GM19438 (cell line): ENCODE data around the gene ONECUT3.

Experiments
- ATAC-seq: cut with Tn5 transposase; IDR thresholded peaks from one replicate; pipeline ENCODE4 v1.9.1; 2021; ENCODE audit warnings: low read depth; ENCODE audit not compliant: unreplicated experiment

The ONECUT3 gene

DNA sequence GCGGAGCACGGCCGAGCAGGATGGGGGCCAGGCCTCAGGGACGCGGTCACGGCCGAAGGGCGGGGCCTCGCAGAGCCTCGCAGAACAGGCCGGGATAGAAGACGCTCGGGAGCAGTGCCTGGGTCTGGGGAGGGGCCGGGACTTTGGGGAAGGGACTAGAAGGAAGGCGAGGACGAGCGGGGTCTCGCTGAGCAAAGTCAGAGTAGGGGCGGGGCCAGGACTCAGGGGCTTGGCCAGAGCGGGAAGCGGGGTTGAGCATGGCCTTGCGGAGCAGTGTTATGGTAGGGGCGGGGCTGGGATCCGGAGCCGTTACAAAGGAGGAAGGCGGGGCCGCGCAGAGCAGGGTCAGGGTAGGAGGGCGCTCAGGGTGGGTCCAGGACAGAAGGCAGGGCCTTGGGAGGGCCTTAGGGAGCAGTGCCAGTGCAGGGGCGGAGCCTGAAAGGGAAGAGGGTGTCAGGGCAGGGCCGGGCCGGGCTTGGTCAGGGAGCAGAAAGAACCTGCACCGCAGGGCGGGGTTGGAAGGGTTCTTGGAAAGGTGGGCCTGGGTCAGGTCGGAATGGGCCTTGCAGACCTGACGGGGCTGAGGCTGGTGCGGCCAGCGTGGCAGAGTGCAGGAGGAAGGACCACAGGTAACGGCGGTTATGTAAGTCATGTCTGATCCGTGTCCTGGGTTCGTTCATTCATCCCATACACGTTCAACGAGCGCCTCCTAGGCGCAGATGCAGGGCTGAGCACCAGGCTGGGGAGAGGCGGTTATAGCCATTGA, 59.3 kb downstream of the ONECUT3 start:
- peak; percentile 76 for ATAC-seq

DNA sequence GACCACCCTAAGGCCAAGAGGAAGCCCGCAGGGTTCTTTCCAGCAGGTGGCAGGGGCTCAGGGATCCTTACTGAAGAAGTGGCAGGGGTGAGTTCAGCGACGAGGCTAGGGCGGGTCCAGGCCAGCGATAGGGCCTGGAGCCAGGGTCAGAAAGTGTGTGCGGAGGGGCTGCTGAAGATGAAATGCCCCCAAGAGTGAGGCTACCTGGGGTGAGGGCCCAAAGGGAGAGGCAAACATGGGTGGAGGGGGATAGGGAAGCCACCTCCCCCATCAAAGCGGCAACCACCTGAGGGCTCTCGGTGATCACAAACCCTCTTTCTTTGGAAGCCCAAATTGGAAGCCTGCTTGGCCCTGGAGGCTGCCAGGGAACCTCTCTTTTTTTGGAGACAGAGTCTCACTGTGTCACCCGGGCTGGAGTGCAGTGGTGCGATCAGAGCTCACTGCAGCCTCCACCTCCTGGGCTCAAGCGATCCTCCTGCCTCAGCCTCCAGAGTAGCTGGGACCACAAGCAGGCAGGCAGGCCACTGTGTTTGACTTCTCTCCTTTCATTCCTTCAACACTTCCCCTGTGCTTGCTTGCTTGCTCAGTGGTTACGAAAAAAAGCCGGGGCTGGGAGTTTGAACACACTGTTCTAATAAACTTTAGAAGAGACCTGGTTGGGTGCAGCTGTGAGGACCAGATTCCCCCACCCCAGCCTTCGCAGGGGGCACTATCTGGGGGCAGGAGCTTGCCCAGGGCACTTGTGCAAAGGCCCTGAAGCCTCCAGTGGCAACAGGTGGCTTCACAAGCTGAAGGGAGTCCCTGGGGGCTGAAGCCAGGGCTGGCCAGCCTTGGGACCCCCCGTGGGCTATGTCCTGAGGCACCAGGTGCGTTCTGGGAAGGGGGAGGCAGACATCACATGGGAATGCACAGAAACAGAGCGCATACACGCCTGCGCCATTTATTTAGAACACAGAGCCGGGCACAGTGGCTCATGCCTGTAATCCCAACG, 60.2 kb downstream of the ONECUT3 start:
- ATAC-seq: no peak

DNA sequence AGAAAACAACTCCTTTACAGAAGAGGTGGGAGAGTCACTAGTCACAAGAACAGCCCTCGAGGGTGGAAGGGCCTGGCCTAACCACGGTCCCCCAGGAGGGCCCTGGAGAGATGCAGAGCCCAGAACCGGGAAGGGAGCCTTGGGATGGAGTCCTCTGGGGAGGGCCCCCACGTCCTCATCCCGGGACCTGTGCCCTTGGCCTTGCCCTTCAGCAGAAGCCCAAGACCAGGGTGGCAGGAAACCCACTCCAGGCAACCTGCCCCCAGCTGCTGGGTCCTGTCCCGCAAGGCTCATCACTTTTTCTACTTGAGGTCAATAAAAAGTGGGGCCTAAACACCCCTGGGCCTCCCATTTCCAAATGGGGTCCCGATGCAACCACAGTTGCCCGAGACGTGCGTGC, 61.1 kb downstream of the ONECUT3 start:
- no peak for ATAC-seq

DNA sequence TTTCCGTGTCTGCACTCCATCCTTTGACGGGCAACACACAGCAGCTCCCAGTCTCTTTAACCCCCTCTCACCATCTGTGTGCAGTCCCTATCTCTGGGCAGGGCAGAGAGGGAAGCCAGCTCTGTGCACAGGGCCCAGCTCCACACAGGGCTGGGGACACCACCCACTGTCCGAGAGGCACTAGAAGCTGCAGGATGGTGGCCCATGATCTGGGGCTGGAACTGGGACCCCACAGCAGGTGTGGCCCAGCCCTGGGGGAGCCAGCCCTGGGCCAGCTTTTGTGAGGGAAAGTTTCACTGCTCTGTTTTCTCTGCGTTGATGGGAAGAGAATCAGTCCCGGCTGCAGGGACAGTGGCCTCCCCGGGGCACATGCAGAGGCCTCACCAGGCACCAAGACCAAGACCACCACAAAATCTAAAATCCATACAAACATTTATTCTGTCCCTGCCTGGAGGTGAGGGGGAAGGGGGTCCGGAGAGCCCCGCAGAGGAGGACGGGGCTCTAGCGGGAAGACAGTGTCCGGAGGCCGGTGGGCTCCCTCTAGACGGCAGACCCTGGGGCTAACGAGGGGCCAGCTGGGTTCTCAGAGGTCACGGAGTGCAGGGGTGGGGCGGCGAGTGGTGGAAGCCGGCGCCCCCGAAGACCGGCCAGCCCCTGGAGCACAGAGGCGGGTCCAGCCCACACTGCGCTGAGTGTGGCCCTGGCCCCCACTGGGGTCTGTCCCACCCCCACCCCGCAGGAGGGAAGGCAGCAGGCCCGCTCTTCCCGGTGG, 61.7 kb downstream of the ONECUT3 start:
- ATAC-seq: no peak

DNA sequence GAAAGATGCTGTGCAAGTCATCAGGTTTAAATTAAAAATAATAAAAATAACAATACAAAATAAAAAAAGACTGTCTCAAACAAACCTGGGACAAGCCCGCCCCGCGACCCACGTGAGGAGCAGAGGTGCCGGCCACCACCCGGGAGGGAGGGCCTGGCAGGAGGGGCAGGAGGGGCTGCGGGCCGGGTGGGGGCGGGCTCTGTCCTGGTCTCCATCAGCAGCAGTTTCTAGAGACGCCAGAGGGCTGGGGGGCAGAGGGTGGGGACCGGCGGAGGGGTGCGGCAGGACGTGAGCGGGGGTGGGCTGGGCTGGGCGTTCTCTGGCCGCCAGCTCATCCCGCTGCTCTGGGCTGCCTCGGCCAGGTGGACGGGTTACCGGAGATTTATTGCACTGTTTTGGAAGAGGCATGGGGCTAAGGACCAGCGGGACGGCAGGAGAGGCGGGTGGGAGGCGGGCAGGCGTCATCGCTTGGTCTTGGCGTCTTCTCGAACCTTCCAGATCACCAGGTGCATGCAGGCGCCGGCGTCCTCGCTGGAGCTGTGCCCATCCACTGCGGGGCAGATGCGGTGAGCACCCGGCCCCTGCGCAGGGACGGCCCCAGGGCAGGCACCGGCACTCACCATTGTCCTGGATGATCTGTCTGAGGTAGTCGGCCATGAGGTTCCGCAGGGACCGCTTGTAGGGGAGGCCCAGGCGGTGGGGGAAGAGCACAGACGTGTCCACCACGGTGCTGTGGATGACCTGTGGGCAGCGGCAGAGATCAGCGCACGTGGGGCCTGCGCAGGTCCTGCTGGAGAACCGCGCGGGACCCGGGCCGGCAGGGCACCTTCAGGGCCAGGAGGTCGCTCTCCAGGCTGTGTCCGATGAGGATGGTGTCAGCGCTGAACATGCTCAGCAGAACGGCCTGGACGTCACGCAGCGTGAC, 62.6 kb downstream of the ONECUT3 start:
- no peak for ATAC-seq

DNA sequence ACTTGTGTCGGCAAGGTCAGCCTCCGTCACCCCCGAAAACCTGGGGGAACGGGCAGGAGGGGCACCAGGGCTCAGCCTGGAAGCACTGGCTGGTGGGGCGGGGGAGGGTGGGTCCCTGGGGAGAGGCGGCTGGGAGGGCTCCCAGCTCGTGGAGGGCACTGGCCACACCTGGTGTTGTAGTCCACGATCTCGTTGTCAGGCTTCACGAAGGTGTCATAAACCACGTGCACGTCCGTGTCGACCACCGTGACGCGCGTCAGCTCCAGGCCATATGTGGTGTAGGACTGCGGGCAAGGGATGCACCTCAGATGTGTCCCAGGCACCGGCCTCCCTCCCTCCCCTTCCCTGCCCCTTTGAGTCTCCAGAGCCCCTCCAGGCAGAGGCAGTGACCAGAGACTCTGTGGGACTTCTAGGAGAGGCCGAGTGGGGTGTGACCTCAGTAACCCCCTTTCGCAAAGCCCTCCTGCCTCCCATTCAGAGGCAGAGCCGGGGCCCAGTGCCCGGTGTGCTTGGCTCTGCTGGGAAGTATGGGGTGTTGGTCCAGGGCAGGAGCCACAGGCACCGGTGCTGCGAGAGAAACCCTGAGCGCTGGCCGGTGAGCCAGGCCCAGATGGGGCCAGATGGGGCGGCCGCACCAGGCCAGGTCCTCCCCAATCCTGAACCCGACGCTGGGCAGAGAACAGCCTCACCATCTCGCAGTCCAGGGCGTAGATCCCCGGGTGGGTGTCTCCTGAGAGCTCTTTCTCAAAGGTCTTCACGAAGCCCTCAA, 63.4 kb downstream of the ONECUT3 start:
- ATAC-seq: no peak

DNA sequence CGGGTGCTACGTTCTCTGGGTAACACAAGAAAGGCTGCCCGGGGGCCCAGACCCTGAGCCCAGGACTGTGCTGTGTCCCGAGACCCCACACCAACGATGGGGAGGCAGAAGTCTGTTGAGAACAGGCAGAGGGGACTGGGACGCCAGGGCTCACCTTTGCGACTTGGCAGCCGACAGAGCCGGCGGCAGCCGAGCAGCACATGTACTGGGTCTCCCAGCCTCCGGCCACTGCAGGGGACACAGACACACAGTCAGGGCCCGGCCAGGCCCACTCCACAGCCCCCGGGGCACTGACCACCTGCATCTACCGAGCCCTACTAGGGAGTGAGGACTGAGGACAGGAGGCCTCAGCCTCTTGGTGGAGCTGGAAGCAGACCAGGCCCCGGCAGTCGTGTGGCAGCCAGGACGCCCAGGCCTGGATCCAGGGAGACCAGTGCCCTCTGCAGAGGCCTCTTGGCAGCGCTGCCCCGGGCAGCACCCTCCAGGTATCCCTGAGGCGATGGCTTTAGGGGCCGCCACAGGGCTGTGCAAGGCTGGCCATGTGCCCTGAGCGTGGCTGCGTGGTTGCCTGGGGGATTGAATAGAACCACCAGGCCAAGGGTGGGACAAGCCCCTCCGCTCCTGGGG, 64.4 kb downstream of the ONECUT3 start:
- no peak for ATAC-seq

DNA sequence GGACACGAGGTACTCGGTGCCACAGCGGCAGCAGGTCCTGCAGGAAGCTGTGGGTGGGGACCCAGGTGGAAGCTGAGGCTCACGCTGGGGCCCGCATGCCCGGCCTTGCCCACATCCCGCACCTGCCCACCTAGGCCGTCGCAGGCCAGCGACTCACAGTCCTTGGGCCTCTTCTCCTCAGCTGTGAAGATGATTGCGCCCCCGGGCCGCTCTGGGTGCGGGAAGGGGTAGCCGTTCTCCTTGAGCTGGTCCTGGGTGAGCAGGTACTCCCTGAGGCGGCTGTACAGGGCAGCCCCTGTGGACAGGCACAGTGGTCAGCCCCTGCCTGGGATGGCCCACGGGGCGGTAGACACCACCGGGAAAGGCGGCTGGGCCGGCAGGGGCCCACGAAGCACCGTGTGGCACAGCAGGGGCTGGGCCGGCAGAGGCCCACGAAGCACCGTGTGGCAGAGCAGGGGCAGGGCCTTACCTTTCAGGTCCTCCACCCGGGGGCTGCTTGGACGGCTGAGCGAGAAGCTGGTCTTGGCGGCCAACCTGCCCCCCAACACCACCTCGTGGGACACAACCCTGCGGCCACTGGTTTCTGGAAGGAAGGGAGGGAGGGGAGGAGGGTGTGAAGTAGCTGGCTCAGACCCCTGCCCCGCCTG, 65.4 kb downstream of the ONECUT3 start:
- no peak for ATAC-seq

DNA sequence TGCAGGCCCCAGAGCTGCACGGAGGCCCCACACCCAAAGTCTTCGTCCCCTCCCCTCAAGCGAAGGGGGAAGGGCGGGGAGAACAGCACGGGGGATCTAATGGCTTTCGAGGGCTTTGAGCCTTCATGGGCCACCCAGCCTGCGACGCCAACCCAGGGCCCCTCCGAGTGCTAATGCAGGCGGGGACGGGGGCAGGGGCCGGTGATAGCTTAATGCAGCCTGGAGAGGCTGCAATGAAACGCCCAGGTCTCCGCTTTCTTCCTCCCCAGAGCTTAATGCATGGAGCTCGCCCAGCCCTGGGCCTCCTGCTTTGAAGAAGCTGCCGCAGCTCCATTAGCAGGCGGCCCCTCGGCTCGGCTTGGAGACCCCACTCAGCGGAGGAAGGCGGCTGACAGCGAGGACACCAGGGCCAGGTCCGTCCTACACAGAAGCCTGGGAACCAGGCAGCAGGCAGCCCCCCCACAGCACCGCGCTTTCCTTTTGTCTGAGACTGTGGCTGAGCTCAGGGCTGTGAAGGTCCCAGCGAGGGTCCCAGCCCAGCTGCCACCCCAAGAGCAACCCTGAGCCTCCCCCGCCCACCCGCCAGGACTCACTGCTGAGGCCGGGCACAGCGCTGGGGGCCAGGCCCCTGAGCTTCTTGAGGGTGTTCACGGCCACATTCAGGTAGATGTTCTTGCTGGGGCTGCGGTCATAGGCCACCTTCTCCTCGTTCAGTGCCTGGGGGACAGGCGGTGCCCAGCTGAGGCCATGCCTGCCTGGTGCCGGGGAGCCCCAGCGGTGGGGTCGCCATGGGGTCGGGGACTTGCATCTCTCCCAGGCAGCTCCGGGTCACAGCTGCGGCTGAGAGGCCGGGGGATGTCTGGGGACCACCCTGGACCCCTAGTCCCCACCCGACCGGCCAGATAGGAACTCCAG, 66.3 kb downstream of the ONECUT3 start:
- ATAC-seq: no peak

DNA sequence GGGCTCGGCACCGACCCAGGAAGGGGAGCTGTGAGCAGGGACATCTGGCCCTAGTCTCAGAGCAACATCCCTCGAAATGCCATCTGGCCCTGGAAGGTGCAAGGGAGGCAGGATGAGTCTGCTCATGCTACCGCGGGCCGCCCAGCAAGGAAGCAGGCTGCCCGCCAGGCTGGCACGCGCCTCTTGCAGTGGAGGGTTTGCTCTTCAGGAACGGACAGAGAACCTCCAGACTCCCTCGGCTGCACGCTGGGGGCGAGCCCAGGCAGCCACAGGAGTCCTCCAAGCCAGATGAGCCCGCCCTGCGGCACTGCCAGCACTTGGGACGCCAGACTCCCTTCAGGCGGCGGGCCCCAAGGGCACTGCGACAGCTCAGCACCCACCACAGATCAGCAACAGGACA, 68.9 kb downstream of the ONECUT3 start:
- no peak for ATAC-seq

DNA sequence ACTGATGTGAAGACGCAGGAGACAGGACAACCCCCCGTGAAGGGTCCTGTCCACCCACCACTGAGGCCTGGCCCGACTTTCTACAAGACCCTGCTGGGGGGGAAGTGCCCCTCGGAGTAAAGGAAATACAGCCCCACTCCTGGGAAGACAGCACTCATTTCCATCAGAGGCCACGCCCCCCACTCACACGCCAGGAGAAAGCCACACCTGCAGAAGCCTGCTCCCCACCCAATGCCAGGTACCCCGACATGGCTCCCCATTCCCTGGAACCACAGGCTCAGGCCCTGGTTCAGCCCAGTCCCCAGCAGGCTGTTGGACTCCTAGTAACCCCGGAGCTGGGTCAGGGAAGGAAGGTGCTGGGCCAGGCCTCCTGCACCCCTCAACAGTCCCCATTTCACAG, 69.7 kb downstream of the ONECUT3 start:
- ATAC-seq: no peak

DNA sequence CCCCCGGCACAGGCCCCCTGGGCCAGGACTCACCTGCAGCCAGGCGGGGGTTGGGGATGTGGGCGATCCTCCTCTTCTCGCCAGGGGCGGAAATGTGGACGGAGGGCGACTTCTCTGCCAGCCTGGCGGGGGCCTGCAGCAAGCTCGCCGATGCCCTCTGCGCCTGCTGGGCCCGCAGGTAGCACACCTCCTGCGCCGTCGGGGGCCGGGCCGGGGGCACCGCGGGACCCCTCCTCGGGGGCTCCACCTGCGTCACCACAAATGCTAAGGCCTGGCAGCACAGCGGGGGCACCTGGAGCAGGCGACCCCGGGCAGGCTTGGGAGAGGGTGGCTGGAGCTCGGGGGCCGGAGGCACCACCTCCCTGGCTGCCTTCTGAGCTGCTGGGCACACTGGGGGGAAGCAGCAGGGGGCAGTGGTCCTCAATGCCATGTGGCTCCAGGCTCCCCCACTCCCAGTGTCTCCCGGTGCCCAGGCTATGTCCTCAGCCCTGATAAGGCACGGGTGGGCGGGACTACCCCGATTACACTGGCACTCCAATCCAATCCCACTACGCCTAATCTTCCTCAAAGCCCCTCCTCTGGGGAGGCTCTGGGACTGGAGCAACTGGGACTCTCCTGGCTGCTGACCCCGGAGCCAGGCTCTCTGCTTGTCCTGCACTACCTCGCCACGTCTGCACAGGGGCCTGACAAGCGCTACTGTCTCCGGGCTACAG, 70.4 kb downstream of the ONECUT3 start:
- no peak for ATAC-seq

DNA sequence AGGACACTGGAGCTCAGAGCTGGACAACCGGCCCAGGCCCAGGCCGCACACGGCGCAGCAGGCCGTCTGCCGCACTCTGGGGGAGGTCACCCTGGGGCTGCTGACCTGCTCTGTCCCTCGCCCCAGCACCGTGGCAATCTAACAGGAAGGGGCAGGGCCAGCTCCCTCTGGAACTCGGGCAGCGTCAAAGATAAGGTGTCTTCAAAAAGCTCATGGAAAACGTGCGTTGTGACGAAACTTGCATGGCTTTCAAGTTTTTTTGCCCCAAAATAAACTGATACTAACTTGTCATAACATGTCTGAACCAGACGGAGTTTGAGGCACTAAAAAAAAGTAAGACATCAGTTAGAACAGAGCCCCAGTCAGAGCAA, 70.9 kb downstream of the ONECUT3 start:
- no peak for ATAC-seq

DNA sequence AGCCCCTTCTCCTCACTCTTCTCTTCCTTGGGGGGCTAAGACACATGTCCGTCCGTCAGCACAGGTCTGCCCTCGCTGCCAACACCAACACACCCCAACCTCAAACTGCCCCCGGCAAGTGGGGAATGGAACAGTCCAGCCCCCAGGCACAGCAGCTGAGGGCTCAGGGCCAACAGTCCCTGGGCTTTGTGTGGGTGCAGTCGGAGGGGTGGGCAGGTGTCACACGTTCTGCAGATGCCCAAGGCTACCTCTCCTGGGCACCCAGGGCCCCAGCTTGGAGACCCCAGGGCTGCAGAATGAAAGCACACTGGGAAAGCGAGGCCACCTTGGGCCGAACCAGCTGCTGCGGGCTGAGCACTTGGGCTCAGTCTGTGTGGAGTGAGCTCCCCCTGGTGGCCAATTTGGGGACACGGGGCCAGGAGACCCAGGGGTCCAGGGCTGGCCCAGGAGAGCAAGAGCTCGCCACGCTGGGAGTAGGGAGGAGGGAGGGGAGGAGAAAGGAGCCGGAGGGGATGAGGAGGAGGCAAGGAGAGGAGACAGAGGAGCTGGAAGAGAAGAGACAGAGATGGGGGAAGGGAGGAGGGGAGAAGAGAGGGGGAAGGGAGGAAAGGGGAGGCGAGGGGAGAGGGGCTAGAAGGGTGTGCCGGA, 72.7 kb downstream of the ONECUT3 start:
- ATAC-seq: no peak

DNA sequence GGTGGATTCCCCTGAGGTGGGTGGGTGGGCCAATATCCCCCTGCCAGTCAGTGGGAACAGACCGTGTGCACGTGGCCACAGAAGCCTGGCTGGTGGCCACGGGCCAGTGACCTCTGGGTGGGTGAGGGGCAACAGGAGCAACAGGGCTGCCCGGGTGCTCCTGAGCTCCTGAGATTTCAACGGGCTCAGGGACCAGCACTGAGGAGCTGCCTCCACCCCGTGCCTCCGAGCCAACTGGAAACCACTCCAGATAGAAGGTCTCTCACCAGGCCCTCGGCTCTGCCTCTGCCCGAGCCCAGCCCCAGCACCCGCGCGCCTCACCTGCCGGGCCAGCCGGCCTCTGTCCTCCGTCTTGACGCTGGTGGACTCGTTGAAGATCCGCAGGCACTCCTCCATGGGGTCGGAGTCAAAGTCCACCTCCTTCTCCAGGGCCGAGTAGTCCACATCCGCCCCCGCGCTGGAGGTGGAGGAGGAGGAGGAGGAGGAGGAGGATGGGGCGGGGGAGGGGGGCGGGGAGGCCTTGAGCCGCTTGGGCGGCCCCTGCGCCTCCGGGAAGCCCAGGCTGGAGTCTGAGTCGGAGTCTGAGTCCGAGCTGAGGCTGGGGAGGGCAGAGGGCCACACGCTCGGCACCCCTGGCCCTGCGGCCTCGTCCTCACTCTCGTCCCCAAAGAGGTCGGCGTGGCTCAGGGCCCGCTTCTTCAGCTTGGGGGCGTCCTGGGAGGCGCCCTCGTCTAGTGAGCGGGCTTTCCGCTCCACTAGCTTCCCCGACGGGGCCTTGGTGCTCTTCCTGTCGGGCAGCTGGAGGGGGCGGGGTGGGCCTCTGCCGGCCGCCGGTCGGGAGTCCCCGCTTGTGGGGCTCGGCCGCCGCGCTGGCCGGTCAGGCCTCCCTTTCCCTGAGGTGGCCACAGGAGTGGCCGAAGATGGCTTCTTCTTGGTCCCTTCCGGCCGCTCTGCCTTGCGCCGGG, 73.5 kb downstream of the ONECUT3 start:
- ATAC-seq: no peak
